ENCODE data around the gene LLGL2. TPM values are rescaled to one million over a fixed set of nuclear protein-coding genes. Genes with fewer than 3 reads are reported as not detected.

LLGL2 gene
- polyA plus RNA-seq, 1 donor (not counting 4 experiments of a cell fraction or from before 2014, with no cell fraction given): 13.8 TPM

DNA sequence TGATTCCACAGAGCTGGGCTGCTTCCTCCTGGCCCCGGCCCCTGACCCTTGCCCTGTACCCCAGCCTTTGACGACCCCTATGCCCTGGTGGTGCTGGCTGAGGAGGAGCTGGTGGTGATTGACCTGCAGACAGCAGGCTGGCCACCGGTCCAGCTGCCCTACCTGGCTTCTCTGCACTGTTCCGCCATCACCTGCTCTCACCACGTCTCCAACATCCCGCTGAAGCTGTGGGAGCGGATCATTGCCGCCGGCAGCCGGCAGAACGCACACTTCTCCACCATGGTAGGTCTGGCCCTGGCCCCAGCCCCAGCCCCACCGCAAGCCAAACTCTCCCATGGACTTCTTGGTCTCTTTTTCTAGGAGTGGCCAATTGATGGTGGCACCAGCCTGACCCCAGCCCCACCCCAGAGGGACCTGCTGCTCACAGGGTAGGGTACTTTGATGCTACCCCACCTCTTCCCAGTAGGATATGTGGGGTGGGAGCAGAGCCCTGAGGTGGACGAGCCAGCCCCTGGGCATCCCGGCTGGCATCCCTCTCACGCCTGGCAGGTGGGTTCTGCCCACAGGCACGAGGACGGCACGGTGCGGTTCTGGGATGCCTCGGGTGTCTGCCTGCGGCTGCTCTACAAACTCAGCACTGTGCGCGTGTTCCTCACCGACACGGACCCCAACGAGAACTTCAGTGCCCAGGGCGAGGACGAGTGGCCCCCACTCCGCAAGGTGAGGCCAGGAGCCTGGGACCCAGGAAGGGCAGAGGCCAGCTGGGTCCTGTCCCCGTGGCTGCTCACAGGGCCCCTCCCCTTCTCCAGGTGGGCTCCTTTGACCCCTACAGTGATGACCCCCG is 43.1 kb downstream of the LLGL2 start:
- Histone ChIP-seq H3K4me2 (ENCODE audit: control insufficient read depth, extremely low read depth, insufficient read depth, low read depth, low read length) (no peak overlapping the region), H2AFZ (ENCODE audit: control insufficient read depth, low read length) (no peak overlapping the region), H3K9ac (ENCODE audit: control insufficient read depth, extremely low read depth, insufficient read depth, low read length) (no peak overlapping the region), H4K20me1 (ENCODE audit: control insufficient read depth, extremely low read depth, insufficient read depth, low read length) (no peaks in the 10 kb centered on the region), H3K27me3 (ENCODE audit: control insufficient read depth, extremely low read depth, insufficient read depth, low read length) (no peaks in the 10 kb centered on the region), H3K27ac (ENCODE audit: control insufficient read depth, insufficient read depth, low read length) (no peak overlapping the region), H3K36me3 (ENCODE audit: control insufficient read depth in 2 of 2, extremely low read depth in 1 of 2, insufficient read depth in 2 of 2, low read length in 2 of 2) (peaks cover 7 to 25% of the 10 kb centered on the region in 2 experiments), H3K9me1 (ENCODE audit: control insufficient read depth, extremely low read depth, insufficient read depth, low read length) (no peaks in the 10 kb centered on the region), H3K9me3 (ENCODE audit: control insufficient read depth, low read depth, low read length) (no peaks in the 10 kb centered on the region), H3K4me3 (ENCODE audit: control insufficient read depth in 2 of 3, extremely low read depth in 1 of 3, insufficient read depth in 2 of 3, low read depth in 1 of 3, low read length in 3 of 3) (no peak overlapping the region), H3K4me1 (ENCODE audit: control insufficient read depth, extremely low read depth, insufficient read depth, low read length) (no peaks in the 10 kb centered on the region), H3K79me2 (ENCODE audit: control insufficient read depth, insufficient read depth, low read length) (no peaks in the 10 kb centered on the region)
- no peak for TF ChIP-seq EZH2 (IDR thresholded peaks at IDR 0.05; ENCODE audit: low read length)
- TF ChIP-seq, protein P1, sequence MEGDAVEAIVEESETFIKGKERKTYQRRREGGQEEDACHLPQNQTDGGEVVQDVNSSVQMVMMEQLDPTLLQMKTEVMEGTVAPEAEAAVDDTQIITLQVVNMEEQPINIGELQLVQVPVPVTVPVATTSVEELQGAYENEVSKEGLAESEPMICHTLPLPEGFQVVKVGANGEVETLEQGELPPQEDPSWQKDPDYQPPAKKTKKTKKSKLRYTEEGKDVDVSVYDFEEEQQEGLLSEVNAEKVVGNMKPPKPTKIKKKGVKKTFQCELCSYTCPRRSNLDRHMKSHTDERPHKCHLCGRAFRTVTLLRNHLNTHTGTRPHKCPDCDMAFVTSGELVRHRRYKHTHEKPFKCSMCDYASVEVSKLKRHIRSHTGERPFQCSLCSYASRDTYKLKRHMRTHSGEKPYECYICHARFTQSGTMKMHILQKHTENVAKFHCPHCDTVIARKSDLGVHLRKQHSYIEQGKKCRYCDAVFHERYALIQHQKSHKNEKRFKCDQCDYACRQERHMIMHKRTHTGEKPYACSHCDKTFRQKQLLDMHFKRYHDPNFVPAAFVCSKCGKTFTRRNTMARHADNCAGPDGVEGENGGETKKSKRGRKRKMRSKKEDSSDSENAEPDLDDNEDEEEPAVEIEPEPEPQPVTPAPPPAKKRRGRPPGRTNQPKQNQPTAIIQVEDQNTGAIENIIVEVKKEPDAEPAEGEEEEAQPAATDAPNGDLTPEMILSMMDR (optimal IDR thresholded peaks at IDR 0.05 in 1 of 3, IDR thresholded peaks at IDR 0.05 in 1 of 3, conservative IDR thresholded peaks at IDR 0.05 in 1 of 3; ENCODE audit: extremely low read depth in 1 of 3, insufficient read depth in 2 of 3, low read length in 3 of 3): no peak
- FAIRE-seq (no peak), DNase-seq (ENCODE audit: low read depth, low spot score) (no peak)
- dilution Hi-C loops (cut with MboI; ENCODE audit: extremely low pct_ligation_motif_present, low sequenced_read_pairs): no loop called here

DNA sequence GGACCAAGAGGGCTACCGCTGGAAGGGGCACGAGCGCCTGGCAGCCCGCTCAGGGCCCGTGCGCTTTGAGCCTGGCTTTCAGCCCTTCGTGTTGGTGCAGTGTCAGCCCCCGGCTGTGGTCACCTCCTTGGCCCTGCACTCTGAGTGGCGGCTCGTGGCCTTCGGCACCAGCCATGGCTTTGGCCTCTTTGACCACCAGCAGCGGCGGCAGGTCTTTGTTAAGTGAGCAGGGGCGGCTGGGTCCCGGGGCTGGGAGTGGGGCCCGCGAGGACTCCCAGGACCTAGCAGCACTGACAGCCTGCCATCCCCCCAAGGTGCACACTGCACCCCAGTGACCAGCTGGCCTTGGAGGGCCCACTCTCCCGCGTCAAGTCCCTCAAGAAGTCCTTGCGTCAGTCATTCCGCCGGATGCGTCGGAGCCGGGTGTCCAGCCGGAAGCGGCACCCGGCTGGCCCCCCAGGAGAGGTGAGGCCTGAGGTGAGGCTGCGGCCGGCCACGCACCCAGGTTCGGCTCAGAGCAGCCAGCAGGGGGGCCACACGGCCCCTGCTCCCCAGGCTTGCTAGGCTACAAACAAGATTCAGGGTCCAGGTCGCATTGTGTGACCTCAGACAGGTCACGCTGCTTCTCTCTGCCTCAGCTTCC is 44.7 kb downstream of the LLGL2 start:
- Histone ChIP-seq H3K9ac (ENCODE audit: control insufficient read depth, extremely low read depth, insufficient read depth, low read length) (no peak overlapping the region), H3K36me3 (ENCODE audit: control insufficient read depth in 2 of 2, extremely low read depth in 1 of 2, insufficient read depth in 2 of 2, low read length in 2 of 2) (peaks cover 4 to 20% of the 10 kb centered on the region in 2 experiments), H3K4me2 (ENCODE audit: control insufficient read depth, extremely low read depth, insufficient read depth, low read depth, low read length) (no peak overlapping the region), H3K4me3 (ENCODE audit: control insufficient read depth in 2 of 3, extremely low read depth in 1 of 3, insufficient read depth in 2 of 3, low read depth in 1 of 3, low read length in 3 of 3) (no peak overlapping the region), H3K4me1 (ENCODE audit: control insufficient read depth, extremely low read depth, insufficient read depth, low read length) (no peaks in the 10 kb centered on the region), H3K9me3 (ENCODE audit: control insufficient read depth, low read depth, low read length) (no peaks in the 10 kb centered on the region), H3K9me1 (ENCODE audit: control insufficient read depth, extremely low read depth, insufficient read depth, low read length) (no peaks in the 10 kb centered on the region), H2AFZ (ENCODE audit: control insufficient read depth, low read length) (no peak overlapping the region), H3K79me2 (ENCODE audit: control insufficient read depth, insufficient read depth, low read length) (no peaks in the 10 kb centered on the region), H4K20me1 (ENCODE audit: control insufficient read depth, extremely low read depth, insufficient read depth, low read length) (no peaks in the 10 kb centered on the region), H3K27me3 (ENCODE audit: control insufficient read depth, extremely low read depth, insufficient read depth, low read length) (no peaks in the 10 kb centered on the region), H3K27ac (ENCODE audit: control insufficient read depth, insufficient read depth, low read length) (no peak overlapping the region)
- FAIRE-seq: no peak
- dilution Hi-C loops (cut with MboI; ENCODE audit: extremely low pct_ligation_motif_present, low sequenced_read_pairs): no loop called here
- no peak for DNase-seq (ENCODE audit: low read depth, low spot score)
- TF ChIP-seq EZH2 (IDR thresholded peaks at IDR 0.05; ENCODE audit: low read length): no peak
- TF ChIP-seq, protein P1 (optimal IDR thresholded peaks at IDR 0.05 in 1 of 3, IDR thresholded peaks at IDR 0.05 in 1 of 3, conservative IDR thresholded peaks at IDR 0.05 in 1 of 3; ENCODE audit: extremely low read depth in 1 of 3, insufficient read depth in 2 of 3, low read length in 3 of 3): no peak

Data from keratinocyte (primary cell).